HL-60/S4 treated with phorbol 12-myristate 13-acetate at 8.2 ng/mL for 4 days and 3 days (cell line): ENCODE results near the gene GNAO1.

Experiments
- in situ Hi-C: fragments of 300-500 bp; cut with MboI; formaldehyde crosslinking; loops from 2 replicates; pipeline ENCODE4 v1.15.0; 2022; ENCODE audit warnings: low sequenced_read_pairs

GNAO1 gene

GRCh38 chr16:56327071-56327928 lies 136.0 kb downstream of the GNAO1 start:
- in situ Hi-C loops, result no loop called here

DNA sequence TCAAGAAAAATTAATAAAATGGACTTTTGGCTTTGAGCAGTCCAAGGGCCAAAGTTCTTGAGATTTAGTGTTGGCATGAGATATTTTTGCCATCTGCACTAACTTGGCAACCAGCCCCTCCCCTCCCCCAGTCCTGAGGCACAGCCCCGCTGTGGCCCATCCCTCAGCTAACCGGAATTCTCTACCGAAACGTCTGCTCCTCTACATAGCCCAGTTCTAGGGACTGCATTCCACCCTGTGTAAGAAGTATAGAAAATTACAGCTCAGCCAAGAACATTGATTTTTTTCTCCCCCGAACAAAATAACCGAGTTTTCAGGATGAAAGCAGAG lies 136.6 kb downstream of the GNAO1 start:
- in situ Hi-C loops, result no loop called here

DNA sequence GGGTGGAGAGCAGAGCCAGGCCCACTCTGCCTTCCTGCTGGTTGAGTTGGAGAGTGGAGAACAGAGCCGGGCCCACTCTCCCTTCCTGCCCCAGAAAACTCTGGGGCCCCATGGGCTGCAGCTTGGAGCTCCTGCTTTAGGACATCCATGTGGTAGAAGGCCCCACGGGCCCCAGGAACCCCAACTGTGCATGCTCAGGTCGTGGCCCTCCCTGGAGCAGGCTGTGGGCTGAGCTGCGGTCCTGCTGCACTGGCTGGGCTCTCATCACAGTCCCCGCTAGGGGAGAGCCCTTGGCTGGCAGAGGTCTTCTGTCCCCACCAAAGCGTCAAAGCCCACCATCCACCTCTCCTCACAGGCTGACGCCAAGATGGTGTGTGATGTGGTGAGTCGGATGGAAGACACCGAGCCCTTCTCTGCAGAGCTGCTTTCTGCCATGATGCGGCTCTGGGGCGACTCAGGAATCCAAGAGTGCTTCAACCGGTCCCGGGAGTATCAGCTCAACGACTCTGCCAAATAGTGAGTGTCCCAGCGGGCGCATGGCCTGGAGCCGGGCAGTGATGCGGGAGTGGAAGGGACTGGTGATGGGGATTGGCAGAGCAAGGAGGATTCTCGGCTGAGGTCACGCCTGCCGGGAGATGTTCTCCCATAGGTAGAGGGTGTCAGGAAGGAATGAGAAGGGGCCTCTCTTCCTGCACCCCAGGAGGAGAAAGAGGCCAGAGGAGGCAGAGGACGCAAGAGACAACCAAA lies 137.2 kb downstream of the GNAO1 start:
- in situ Hi-C loops, result no loop called here

DNA sequence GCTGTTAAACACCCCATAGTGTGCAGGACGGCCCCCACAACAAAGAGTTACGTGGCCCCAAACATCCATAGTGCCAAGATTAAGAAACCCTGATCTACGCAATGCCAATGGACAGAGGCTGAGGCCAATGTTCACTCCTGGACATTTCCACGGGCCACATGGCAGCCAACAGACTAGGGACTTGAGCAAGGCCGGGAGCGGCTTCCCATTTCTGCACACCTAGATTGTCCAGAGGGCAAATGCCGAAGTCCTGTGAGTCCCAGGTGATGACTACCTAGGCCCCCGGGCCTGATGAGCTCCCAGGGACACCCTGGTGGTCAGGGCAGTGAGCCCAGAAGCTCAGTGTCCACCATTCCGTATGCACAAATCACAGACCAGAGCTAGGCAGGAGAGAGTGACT lies 138.6 kb downstream of the GNAO1 start:
- in situ Hi-C loops, result no loop called here

- in situ Hi-C loops, result no loop called here
Measured at GRCh38 chr16:56330476-56330875, 139.2 kb downstream of the GNAO1 start.

DNA sequence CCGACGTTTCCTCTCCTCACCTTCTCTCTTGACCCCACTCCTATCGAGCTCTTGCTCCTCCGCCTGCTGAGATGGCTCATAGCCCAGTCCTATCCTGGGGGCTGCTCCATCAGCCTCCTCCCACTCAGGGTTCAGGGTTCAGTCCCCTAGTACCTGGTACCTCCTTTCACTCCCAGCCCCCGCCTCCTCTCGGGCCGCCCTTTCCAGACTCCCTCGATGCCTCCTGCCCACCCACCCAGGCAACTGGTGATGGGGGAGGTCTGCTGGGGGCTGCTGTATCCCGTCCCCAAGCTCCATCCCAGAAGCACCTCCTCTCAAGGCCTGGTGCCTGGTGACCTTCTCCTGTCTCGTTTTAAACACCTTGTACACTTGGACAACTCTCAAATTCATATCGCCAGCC lies 140.1 kb downstream of the GNAO1 start:
- in situ Hi-C loops, result no loop called here

- in situ Hi-C loops, result no loop called here
Measured at GRCh38 chr16:56331915-56332314, 140.6 kb downstream of the GNAO1 start.

- in situ Hi-C loops, result no loop called here
Measured at GRCh38 chr16:56332464-56333079, 141.3 kb downstream of the GNAO1 start.

DNA sequence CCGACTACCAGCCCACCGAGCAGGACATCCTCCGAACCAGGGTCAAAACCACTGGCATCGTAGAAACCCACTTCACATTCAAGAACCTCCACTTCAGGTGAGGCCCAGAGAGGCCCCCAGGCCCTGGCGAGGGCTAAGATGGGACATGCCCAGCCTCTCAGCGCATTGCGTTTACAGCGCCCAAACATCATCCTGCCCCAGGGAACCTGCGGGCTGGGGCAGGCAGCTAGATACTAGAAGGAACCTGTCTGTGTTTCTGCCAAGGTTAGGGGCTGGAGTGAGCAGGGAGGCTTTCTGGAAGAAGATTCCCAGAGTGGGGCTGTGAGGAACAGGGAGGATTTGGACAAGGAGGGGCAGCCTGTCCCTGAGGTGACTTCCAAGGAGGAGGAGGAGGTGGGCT lies 143.5 kb downstream of the GNAO1 start:
- in situ Hi-C loops, result no loop called here

DNA sequence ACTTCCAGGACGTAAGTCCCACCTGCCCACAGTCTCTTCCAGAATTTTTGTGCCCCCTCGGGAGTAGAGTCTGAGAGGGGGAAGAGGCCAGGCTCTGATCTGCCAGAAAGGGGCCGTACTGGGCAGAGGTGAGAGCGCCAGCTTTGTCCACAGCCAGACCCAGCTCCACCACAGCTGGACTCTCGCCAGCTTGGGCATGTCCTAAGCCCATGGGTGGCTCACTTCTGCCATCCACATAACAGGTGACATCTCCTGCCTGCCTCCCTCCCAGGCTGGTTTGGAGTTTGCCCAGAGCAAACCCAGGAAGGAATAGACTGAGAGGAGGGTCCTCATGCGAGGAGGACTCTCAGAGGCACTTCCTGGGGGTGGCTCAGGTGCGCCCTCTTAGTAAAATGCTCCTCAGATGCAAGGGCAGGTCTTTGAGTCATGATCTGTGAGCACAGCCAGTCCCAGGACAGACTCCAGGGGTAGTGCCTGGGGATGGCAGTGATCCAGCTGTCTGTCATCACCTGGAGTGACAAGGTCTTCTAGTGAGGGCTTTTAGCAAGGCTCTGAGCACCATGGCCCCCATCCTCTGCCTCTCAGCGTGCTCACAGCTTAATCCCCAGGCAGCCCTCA lies 144.9 kb downstream of the GNAO1 start:
- in situ Hi-C loops, result no loop called here

GRCh38 chr16:56336711-56337110 lies 145.4 kb downstream of the GNAO1 start:
- in situ Hi-C loops, result no loop called here

- in situ Hi-C loops, result no loop called here
Measured at GRCh38 chr16:56337131-56337857, 146.0 kb downstream of the GNAO1 start.

DNA sequence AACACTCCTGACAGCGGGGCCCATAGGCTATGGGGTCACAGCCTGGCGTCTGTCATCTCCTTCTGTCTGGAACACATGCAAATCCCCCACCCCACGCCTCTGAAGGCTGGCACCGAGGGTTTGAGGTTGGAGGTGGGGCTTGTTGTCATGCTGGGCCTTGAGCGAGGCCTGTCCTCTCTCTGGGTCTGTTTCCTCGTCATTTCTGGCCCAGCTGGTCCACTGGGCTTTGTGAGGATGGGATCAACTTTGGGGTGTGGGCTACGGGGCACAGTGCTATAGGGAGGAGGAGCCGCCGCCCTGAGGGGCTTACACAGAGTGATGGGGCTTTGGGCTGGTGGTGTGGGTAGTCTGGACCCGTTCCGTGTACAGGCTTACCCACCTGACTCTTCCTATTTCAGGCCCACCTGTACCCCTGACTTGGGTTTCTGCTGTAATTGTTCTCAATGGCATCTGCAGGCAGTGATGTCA lies 146.6 kb downstream of the GNAO1 start:
- in situ Hi-C loops, result no loop called here

GRCh38 chr16:56338566-56339318 lies 147.5 kb downstream of the GNAO1 start:
- in situ Hi-C loops, result no loop called here

DNA sequence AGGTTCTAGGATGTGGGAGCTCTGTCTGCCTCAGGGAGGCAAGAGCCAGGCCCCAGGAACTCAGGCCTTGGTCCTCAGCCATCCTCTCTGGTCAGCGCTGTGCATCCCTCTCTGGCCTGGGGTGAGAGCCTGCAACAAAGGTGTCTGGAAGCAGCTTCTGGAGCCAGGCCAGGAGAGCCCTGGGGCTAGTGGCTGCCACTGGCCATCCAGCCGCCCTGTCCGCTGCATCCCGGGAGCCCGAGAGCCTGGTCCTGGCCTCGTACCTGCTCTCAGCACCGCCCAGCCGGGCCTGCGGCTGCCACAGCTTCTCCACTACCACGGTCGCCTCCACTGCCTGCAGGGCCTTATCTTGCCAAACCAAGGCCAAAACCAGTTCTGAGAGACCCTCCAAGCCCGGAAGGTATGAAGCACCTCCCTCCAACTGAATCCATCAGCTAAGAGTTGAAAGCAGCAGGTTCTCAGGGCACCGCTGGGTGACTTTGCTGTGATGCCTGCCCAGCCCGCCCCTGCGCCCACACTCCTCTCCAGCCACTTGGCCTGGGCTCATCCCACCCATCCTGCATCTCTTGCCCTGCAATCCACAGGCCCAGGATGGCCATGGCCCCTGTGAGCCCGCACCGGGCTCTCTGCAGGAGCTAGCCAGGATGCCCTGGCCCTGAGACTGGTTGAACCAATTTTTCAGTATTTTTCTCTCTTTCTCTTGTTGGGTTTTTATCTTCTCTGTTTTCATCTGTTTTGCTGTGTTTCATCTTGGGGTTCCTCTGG lies 148.3 kb downstream of the GNAO1 start:
- in situ Hi-C loops, result no loop called here

- in situ Hi-C loops, result no loop called here
Measured at GRCh38 chr16:56340416-56340815, 149.1 kb downstream of the GNAO1 start.

- in situ Hi-C loops, result no loop called here
Measured at GRCh38 chr16:56340864-56341365, 149.6 kb downstream of the GNAO1 start.

DNA sequence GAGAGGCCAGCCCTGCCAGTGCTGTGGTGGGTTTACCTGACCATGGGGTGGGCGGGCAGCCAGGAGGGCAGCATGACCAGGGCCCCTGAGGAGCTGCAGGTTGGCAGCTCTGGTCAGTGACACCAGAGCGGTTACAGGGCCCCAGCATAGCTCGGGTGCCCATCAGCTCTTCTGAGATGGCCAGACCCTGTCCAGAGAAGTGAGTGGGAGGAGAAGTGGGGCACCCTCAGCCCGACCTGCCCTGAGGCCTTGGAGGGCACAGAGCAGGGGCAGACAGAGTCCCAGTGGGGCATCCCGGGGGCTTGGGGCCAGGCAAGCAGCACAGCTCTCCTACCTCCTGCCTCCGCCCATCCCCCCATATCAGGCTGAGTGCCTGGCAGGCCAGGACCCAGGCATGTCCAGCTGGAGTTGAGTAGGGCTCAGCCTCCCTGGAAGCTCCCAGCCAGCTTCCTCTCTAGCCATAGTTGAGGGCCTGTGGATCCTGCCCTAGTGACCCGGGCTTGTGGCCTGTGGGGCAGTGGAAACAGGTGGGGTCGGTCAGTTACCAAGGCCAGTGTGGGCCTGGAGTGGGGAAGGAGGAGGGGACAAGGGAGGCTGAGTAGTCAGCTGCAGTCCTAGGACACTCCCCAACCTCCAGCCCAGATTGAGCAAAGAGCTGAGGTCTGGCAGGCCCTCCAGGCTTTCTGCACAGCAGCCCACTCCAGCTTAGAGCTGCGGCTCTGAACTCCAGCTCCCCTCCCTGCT lies 150.5 kb downstream of the GNAO1 start:
- in situ Hi-C loops, result no loop called here
